ENCODE data around the gene FCN3.

Gene FCN3

GRCh38 chr1:27356619-27357280 lies 17.9 kb downstream of the FCN3 start:
- no peak for DNase-seq

GRCh38 chr1:27356277-27356618 lies 18.4 kb downstream of the FCN3 start:
- no peak for DNase-seq

GRCh38 chr1:27355683-27356082 lies 18.9 kb downstream of the FCN3 start:
- no peak for DNase-seq

- DNase-seq = no peak
These were observed 21.0 kb downstream of the FCN3 start for GRCh38 chr1:27353629-27354028.

- no peak for DNase-seq
These were observed 21.5 kb downstream of the FCN3 start for GRCh38 chr1:27353166-27353565.

GRCh38 chr1:27351541-27352107 lies 23.0 kb downstream of the FCN3 start:
- no peak for DNase-seq

GRCh38 chr1:27350663-27351540 lies 23.7 kb downstream of the FCN3 start:
- DNase-seq = no peak

- peak; percentile 60 for DNase-seq
These were observed 24.6 kb downstream of the FCN3 start for GRCh38 chr1:27349784-27350662.

- peak; percentile 77 for DNase-seq
These were observed 25.5 kb downstream of the FCN3 start for GRCh38 chr1:27348861-27349783.

- DNase-seq = no peak
These were observed 27.5 kb downstream of the FCN3 start for GRCh38 chr1:27346991-27347624.

- no peak for DNase-seq
These were observed 28.3 kb downstream of the FCN3 start for GRCh38 chr1:27346357-27346756.

GRCh38 chr1:27345272-27345671 lies 29.4 kb downstream of the FCN3 start:
- DNase-seq = no peak

- DNase-seq = no peak
These were observed 31.0 kb downstream of the FCN3 start for GRCh38 chr1:27343639-27344025.

- DNase-seq = peak; percentile 59
These were observed 31.6 kb downstream of the FCN3 start for GRCh38 chr1:27342778-27343638.

GRCh38 chr1:27342391-27342777 lies 32.2 kb downstream of the FCN3 start:
- DNase-seq = no peak

- peak; percentile 48 for DNase-seq
These were observed 32.9 kb downstream of the FCN3 start, which contains the start of gene SYTL1 for GRCh38 chr1:27341525-27342252. Gene SYTL1, plus strand, starts transcription at chr1:27342022. Its CDS starts 3,313 bp downstream, at chr1:27345335.

GRCh38 chr1:27339213-27339612 lies 35.4 kb downstream of the FCN3 start:
- no peak for DNase-seq

GRCh38 chr1:27338751-27339150 lies 35.9 kb downstream of the FCN3 start:
- DNase-seq = no peak

- no peak for DNase-seq
These were observed 37.9 kb downstream of the FCN3 start for GRCh38 chr1:27336756-27337155.
